H1 (cell line): ENCODE data around the gene METTL5. TPM values are rescaled to one million over a fixed set of nuclear protein-coding genes. Genes with fewer than 3 reads are reported as not detected.

Experiments
- ASH2L ChIP-seq: fragments of 200-600, 300-600 bp; sonication (generic); IDR thresholded peaks from one replicate; pipeline ENCODE4 v1.7.1; 2017; ENCODE audit warnings: low read length
- BCL11A ChIP-seq, 2 experiments: IDR thresholded peaks; one replicate each; pipeline ENCODE4 v1.6.1; 2011; ENCODE audit warnings: low read depth in 2 of 2, low read length in 2 of 2, mild to moderate bottlenecking in 2 of 2
- CHD1 ChIP-seq: IDR thresholded peaks from 2 replicates; pipeline ENCODE4 v1.6.1; 2012; ENCODE audit warnings: low read depth, low read length, improper control_type of control experiment
- HDAC2 ChIP-seq, 2 experiments: fragments of 300-600 bp in 1 of 2; sonication (generic) in 1 of 2; IDR thresholded peaks; 2 replicates each; pipeline ENCODE4 v1.6.1; 2011 to 2012; ENCODE audit warnings: low read depth in 2 of 2, low read length in 2 of 2, mild to moderate bottlenecking in 2 of 2, moderate library complexity in 2 of 2, borderline replicate concordance in 1 of 2, inconsistent platforms in 1 of 2
- SAP30 ChIP-seq: fragments of 300-600 bp; sonication (generic); IDR thresholded peaks from 2 replicates; pipeline ENCODE4 v1.7.1; 2012; ENCODE audit warnings: low read length, moderate library complexity, mild to moderate bottlenecking, inconsistent platforms; ENCODE audit not compliant: insufficient read depth, insufficient replicate concordance
- polyA plus RNA-seq, 7 experiments: library from polyadenylated mRNA; depleted of rRNA in 3 of 7; stranded (reverse) in 5 of 7; unstranded in 2 of 7; fragments of >200 nt in 5 of 7; fragments of 200-250 nt in 2 of 7; gene quantifications; 1 replicate in 5 of 7; 2 replicates in 1 of 7; 4 replicates in 1 of 7; pipeline versions ENCODE4 v1.2.1 to v1.2.3, GENCODE V29; 2011 to 2013; ENCODE audit warnings: missing spikeins in 2 of 7, mixed read lengths in 2 of 7
- total RNA-seq: library from RNA; stranded (reverse); fragmentation: NEBNext Ultra II Directional; extraction: Animal tissue kit (Norgen Biotek cat#: 25700); gene quantifications from 2 replicates; pipeline ENCODE4 v1.2.1, GENCODE V29; 2021
- TF ChIP-seq, protein P1 (sequence below): IDR thresholded peaks from 2 replicates; pipeline ENCODE4 v1.6.1; 2012; ENCODE audit warnings: low read length, inconsistent platforms

Gene METTL5
- total and polyA plus RNA-seq, 2 of the 8 experiments (the other 6 are each of a cell fraction or from before 2014, with no cell fraction given) = 34.5 to 74.1 TPM

DNA sequence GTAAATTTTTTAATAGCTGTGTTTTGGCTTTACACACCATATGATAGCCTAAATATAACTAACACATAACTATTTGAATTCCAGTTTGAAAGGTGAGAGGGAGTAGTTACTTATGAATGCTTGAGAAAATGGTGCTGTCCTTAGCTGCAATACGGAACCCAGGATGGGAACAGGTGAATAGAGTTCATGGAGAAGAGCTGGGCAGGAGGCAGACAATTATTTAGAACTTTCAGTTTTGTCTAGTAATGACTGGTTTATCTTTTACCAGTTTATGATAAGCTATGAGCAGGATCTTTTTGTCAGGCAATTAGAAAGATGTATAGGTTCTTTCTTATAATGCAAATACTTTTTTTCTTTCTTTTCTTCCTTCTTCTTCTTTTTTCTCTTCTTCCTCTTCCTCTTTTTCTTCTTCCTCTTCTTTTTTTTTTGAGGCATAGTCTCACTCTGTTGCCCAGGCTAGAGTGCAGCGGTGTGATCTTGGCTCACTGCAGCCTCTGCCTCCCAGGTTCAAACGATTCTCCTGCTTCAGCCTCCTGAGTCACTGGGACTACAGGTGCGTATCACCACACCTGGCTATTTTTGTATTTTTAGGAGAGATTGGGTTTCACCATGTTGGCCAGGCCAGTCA lies 28.4 kb upstream of the METTL5 start (continued):
- TF ChIP-seq ASH2L = no peak
- no peak for TF ChIP-seq BCL11A (IDR thresholded peaks at IDR 0.05; ENCODE audit: low read depth in 2 of 2, low read length in 2 of 2)
- no peak for TF ChIP-seq CHD1
- TF ChIP-seq, protein P1, sequence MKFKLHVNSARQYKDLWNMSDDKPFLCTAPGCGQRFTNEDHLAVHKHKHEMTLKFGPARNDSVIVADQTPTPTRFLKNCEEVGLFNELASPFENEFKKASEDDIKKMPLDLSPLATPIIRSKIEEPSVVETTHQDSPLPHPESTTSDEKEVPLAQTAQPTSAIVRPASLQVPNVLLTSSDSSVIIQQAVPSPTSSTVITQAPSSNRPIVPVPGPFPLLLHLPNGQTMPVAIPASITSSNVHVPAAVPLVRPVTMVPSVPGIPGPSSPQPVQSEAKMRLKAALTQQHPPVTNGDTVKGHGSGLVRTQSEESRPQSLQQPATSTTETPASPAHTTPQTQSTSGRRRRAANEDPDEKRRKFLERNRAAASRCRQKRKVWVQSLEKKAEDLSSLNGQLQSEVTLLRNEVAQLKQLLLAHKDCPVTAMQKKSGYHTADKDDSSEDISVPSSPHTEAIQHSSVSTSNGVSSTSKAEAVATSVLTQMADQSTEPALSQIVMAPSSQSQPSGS = no peak
- TF ChIP-seq SAP30 = no peak
- no peak for TF ChIP-seq HDAC2 (IDR thresholded peaks at IDR 0.05; ENCODE audit: borderline replicate concordance in 1 of 2, low read depth in 2 of 2, low read length in 2 of 2)
